OCI-LY3 (cell line): Measurements from ENCODE around the gene P2RX2.

Experiments used
- CTCF ChIP-seq: fragments of 200-600, 300-600 bp; sonication (generic); IDR thresholded peaks from 2 replicates; pipeline ENCODE4 v1.5.1; 2014; ENCODE audit warnings: antibody characterized with exemption, low read length, low read depth
- EZH2phosphoT487 ChIP-seq: fragments of 200-600 bp; shearing (Covaris generic); IDR thresholded peaks from 2 replicates; pipeline ENCODE4 v1.6.1; 2018; ENCODE audit warnings: antibody characterized with exemption, mixed run types, low read depth

DNA sequence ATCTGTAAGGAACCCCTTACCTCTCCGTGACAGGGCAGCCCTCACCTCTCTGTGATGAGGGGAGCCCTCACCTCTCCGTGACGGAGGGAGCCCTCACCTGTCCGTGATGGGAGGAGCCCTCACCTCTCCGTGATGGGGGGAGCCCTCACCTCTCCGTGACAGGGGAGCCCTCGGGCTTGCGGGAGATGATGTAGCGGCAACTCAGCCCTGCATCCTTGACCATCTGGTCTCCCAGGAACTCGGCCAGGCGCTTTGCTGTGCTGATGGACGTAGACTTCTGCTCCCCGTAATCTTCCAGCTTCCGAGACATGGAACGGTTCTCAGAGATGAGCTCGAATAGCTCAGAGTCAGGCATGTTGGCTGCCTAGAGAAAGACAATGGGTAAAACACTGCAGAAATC is 40.6 kb downstream of the P2RX2 start:
- TF ChIP-seq CTCF (no peak), EZH2phosphoT487 (no peak)
